AG20443 (cell line): ENCODE measurements around the gene GALNT12.
A peak's percentile ranks its signal among the peaks of the same experiment; 100 is the strongest.

Experiments
- DNase-seq: peaks from one replicate; pipeline ENCODE4 v3.0.0; 2012; ENCODE audit warnings: low spot score, mixed read lengths

The GALNT12 gene

GRCh38 chr9:98801969-98802371, 5.5 kb upstream of the GALNT12 start:
- DNase-seq = no peak

DNA sequence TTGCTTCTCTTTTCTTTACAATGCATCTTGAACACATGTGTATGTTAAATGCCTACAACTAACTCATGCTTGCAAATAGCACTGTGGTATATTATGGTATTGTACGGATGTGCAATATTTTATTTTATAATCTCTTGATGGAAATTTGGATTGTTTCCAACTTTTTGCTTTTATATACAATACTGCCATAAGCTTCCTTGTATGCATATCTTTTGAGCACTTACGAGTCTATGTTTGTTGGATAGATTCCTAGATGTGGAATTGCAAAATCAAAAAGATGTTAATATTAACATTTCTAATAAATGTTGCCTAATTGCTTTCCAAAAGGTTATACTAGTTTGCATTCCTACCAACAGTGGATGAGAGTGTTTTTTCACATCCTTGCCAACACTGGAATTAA, 3.4 kb upstream of the GALNT12 start:
- DNase-seq = no peak

GRCh38 chr9:98805506-98806272, 1.8 kb upstream of the GALNT12 start:
- peak; percentile 55 for DNase-seq

DNA sequence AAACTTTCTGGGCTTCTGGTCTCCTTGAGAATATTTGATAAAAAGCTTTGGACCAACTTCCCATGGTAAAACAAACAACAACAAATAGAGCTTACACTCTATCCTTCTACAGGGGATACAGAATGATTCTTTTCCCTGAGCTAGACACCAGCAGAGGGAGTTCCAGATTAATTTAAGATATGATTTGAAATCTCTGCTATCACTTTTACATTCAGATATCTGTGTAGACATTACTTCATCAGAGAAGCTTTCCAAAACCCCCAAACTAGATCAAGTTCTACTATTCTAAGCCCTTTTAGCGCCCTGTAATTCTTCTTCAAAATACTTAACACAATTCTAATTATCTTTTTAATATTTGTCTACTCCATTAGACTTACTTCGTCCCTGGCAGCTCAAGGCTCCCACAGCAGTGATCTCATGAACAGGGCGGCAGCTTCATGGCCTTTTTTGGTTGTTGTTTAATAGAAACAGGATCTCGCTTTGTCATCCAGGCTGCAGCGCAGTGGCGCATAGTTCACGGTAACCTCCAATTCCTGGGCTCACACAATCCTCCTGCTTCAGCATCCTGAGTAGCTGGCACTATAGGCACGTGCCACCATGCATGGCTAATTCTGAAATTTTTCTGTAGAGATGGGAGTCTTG, 955 bp upstream of the GALNT12 start:
- DNase-seq = no peak

- peak; percentile 34 for DNase-seq
Observed at GRCh38 chr9:98807814-98808195, 335 bp downstream of the GALNT12 start.

GRCh38 chr9:98808411-98808815, 943 bp downstream of the GALNT12 start:
- no peak for DNase-seq

DNA sequence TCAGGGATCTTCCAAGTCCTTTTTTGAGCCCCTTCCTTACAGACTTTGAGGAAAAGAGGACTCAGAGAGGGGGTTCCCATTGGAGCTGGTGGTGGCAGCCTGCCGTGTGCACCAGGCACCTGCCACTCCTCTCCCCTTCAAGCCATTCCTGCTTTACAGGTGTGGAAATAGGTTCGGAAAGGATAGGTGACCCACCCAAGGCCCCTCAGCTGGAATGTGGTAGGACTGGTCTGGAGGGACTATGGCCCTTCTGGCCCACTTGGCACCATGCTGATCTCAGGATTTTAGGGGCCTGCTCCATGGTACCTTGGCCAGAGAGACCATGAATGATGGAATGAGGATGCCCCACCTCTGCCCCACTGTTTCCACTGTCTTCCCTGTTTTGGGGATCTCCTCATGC, 1.4 kb downstream of the GALNT12 start:
- no peak for DNase-seq

- DNase-seq = no peak
Observed at GRCh38 chr9:98809311-98810101, 2.0 kb downstream of the GALNT12 start.

GRCh38 chr9:98810102-98810842, 2.8 kb downstream of the GALNT12 start:
- DNase-seq = no peak

GRCh38 chr9:98811051-98811650, 3.7 kb downstream of the GALNT12 start:
- peak; percentile 84 for DNase-seq

DNA sequence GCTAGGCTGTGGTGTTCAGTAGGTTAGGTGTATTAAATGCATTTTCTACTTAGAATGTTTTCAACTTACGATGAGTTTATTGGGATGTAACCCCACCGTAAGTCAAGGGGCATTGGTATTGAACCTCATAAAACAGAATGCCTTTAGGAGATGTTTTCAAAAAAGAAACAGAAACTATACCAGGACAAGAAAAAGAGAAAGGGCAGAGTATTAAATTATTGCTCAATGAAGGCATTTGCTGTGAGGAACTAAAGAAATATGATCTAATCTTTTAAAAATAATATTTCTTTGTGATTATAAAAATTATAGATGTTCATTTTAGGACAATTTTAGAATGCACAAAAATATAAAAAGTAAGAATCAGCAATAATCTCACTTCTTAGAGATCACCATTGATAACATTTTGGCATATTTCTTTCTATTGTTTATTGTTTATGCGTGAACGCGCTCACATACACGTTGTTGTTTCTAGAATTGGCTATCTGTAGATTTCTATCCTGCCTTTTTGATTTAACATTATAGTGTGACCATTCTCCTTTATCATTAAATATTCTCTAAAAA, 8.0 kb downstream of the GALNT12 start:
- DNase-seq = no peak

DNA sequence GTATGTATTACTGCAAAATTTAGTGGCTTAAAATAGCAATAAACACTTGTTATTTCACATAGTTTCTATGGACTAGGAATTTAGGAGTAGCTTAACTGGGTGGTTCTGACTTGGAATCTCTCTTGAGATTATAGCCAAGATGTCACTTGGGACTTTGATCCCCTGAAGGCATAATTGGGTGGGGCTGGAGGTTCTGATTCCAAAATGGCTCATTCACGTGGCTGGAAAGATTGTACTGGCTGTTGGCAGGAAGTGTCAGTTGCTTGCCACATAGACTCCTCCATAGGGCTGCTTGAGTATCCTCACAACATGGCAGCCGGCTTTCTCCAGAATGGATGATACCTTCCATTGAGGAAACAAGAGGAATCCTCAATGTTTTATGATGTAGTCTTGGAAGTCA, 11.3 kb downstream of the GALNT12 start:
- DNase-seq = no peak

DNA sequence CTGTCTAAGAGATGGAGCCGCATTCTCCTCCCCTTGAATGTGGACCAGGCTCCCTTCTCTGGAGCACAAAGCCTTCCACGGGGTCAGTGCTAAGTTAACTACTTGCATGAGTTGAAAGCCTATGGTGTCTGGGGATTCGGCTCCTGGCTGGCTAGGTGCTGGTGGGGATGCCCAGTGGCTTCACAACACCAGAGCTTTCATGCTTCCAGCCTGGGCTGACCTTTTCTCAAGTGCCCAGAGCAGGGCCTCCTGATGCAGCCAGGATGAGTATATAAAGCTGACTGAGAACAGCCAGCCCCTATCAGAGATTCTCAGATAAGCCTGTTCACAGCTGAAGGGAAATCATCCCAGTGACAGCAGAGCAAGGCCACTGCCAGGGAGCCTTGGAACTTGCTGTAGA, 11.8 kb downstream of the GALNT12 start:
- no peak for DNase-seq

GRCh38 chr9:98821831-98822230, 14.4 kb downstream of the GALNT12 start:
- DNase-seq = no peak

DNA sequence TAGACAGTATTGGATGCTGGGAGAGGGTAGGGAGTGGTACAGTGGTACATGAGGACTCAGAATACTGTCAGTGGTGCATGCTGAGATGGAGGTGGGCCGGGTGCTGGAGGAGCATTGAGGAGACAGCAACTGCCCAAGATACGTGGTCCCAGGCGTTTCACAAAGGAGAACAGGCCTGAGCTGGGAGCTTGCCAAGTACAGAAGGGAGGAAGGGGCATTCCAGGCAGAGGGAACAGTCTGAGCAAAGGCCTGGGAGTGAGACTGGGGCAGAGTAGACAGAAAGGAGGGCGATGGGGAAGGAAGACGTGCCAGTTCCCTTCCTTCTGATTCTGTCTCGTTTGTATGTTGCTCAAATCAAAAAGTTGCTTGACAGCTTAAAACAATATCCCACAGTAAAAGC, 15.2 kb downstream of the GALNT12 start:
- no peak for DNase-seq

GRCh38 chr9:98823666-98824334, 16.3 kb downstream of the GALNT12 start:
- no peak for DNase-seq

DNA sequence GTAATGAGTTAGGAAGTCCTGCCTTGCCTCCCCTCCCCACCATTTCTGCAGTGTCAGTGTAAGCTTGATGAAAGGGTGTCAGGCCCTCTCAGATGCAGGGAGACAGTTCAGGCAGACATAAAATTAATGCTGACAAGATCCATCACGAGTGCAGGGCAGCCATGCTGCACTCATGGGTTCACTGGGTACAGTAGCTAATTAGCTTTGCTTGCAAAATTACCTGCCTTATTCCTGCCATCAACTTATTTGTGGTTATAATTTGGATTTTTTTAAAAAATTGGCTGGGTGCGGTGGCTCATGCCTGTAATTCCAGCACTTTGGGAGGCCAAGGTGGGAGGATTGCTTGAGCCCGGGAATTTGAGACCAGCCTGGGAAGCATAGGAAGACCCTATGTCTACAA, 17.9 kb downstream of the GALNT12 start:
- no peak for DNase-seq

GRCh38 chr9:98826716-98827115, 19.2 kb downstream of the GALNT12 start:
- no peak for DNase-seq

GRCh38 chr9:98829766-98830165, 22.3 kb downstream of the GALNT12 start:
- DNase-seq = no peak

GRCh38 chr9:98830554-98830953, 23.1 kb downstream of the GALNT12 start:
- DNase-seq = no peak

DNA sequence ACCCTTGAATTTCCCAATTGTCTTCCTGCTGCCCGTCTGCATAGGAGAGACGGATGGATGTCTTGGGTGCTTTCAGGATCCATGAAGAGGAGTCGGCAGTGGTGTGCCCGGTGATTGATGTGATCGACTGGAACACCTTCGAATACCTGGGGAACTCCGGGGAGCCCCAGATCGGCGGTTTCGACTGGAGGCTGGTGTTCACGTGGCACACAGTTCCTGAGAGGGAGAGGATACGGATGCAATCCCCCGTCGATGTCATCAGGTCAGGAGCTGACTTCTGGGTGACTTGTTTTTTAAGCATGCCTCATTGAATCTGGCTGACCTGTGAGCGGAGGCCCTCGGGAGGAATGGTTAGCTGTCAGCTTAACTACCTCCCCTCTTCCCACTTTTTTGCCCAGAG, 24.2 kb downstream of the GALNT12 start:
- DNase-seq = no peak
